Measurements from ENCODE around the gene NCKAP1.

DNA sequence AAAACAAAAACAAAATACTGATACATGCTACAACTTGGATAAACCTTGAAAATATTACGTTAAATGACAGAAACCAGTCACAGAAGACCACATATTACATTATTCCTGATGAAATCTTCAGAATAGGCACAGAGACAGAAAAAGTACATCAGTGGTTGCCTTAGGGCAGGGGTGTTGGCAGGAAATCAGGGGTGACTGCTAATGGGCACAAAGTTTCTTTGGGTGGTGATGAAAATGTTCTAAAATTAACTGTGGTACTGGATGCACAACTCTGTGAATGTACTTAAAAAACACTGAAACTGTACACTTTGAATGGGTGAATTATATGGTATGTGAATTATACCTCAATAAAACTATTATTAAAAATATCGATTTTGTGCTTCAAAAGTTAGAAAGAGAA is 16.6 kb downstream of the NCKAP1 start:
- TF ChIP-seq POLR2AphosphoS5 (IDR thresholded peaks at IDR 0.05), result no peak
- no peak for TF ChIP-seq EP300 (IDR thresholded peaks at IDR 0.05)
